ENCODE measurements around the gene ETS2. TPM values are rescaled to one million over a fixed set of nuclear protein-coding genes. Genes with fewer than 3 reads are reported as not detected.

Gene ETS2
- total and polyA plus RNA-seq, 2 of the 8 experiments (the other 6 are each of a cell fraction or from before 2014, with no cell fraction given), result 11.0 to 45.1 TPM

DNA sequence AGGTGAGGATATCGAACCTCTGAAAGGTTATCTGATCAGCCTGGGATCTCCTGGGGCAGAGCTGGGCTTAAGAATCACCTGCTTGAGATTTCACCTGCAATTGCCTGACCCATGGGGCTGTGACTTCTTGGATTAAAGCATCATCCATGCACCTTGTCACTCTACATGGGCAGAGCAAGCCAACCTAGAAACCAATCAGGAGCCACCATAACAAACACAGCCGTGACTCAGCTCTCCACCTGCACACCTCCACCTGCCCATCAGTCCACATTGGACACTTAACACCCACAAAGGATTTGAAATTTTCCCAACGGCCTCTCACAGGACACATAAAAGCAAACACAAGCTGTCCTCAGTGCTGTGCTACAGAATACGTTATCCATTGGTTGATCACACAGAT is 35.1 kb upstream of the ETS2 start:
- H3K23me2 ChIP-seq (ENCODE audit: low read depth, low read length), result no peaks in the 10 kb centered on the region; the same call in 1 of the 2 replicates
- H3K79me1 ChIP-seq (ENCODE audit: low read depth, low read length), result no peaks in the 10 kb centered on the region
- ChIA-PET CTCF (ENCODE audit: partially characterized antibody) (interaction anchor here (1.6 to 2.0 kb wide), 3 partner anchors 9 to 37 kb away, joined by 5 to 8 read pairs (median 7); no protein-coding TSS in a partner anchor), POLR2A (ENCODE audit: partially characterized antibody) (interaction anchor here (1.6 kb wide), 1 partner anchor 11 kb away, joined by 4 read pairs; no protein-coding TSS in a partner anchor)
- FAIRE-seq (no peak), DNase-seq (ENCODE audit: low read depth in 1 of 2, low spot score in 2 of 2) (no peak)
- H3K23ac ChIP-seq (ENCODE audit: insufficient read length), result no peak overlapping the region
- no peaks in the 10 kb centered on the region; a peak in 2 of 7 replicates for H3K4me1 ChIP-seq (replicated peaks in 1 of 4; ENCODE audit: control insufficient read depth in 3 of 4, insufficient read depth in 4 of 4, low read length in 3 of 4)
- H3K4me2 ChIP-seq (ENCODE audit: insufficient read depth in 1 of 2, low read depth in 2 of 2, low read length in 2 of 2), result no peak overlapping the region
- H3K9me3 ChIP-seq (ENCODE audit: insufficient read depth in 2 of 2, low read depth in 1 of 2, low read length in 1 of 2), result peaks cover 0 to 4% of the 10 kb centered on the region in 2 experiments; a peak in 1 of 4 replicates
- H3K14ac ChIP-seq (ENCODE audit: insufficient read length), result no peak overlapping the region
- no peak overlapping the region for H2BK20ac ChIP-seq (ENCODE audit: low read length)
- no peak overlapping the region for H3K9ac ChIP-seq (replicated peaks in 1 of 4; ENCODE audit: extremely low read depth in 1 of 4, low read depth in 3 of 4, low read length in 3 of 4)
- H4K20me1 ChIP-seq (replicated peaks in 1 of 2; ENCODE audit: control insufficient read depth in 1 of 2, insufficient read depth in 2 of 2, low read length in 2 of 2), result no peaks in the 10 kb centered on the region
- H2BK15ac ChIP-seq (ENCODE audit: low read length), result no peak overlapping the region
- H2BK120ac ChIP-seq (replicated peaks; ENCODE audit: low read depth, low read length), result no peak overlapping the region
- H4K5ac ChIP-seq (ENCODE audit: insufficient read length, low read depth, low read length), result no peak overlapping the region
- no peak overlapping the region for H4K91ac ChIP-seq (replicated peaks; ENCODE audit: insufficient read length, low read length)
- H3K27me3 ChIP-seq (replicated peaks in 1 of 4; ENCODE audit: control insufficient read depth in 3 of 4, extremely low read depth in 1 of 4, insufficient read depth in 3 of 4, low read length in 3 of 4), result no peaks in the 10 kb centered on the region; a peak in 1 of 7 replicates
- H3K4ac ChIP-seq (replicated peaks; ENCODE audit: insufficient read length, low read depth, low read length), result no peak overlapping the region
- no peak overlapping the region for H3K27ac ChIP-seq (ENCODE audit: low read depth, low read length)
- no peaks in the 10 kb centered on the region for H3K79me2 ChIP-seq (ENCODE audit: control insufficient read depth in 1 of 2, insufficient read depth in 2 of 2, low read length in 2 of 2)
- no peak overlapping the region for H3K56ac ChIP-seq (replicated peaks; ENCODE audit: insufficient read length, low read depth, low read length)
- no peak overlapping the region for H3K4me3 ChIP-seq (ENCODE audit: extremely low read depth in 1 of 4, insufficient read depth in 2 of 4, low read depth in 3 of 4, low read length in 4 of 4)
- no peak overlapping the region for H2BK5ac ChIP-seq (ENCODE audit: low read depth, low read length)
- H2AFZ ChIP-seq (ENCODE audit: low read length), result no peak overlapping the region
- H4K8ac ChIP-seq (ENCODE audit: extremely low read depth, insufficient read depth, low read length), result no peak overlapping the region
- H3K36me3 ChIP-seq (ENCODE audit: control insufficient read depth in 2 of 4, insufficient read depth in 4 of 4, low read length in 3 of 4), result no peaks in the 10 kb centered on the region
- no peak overlapping the region for H2AK5ac ChIP-seq (ENCODE audit: low read depth, low read length)
- no peak overlapping the region for H2BK12ac ChIP-seq (ENCODE audit: low read depth, low read length)
- 78% methylated on average over 4 of the region's 4 CpGs; no CpG with 5 or more reads in 1 of the 2 experiments for WGBS, 2 experiments (ENCODE audit: extremely low coverage in 1 of 2, insufficient coverage in 1 of 2, insufficient read length in 1 of 2, insufficient replicate concordance in 2 of 2, low coverage in 1 of 2, low lambda C conversion rate in 2 of 2, missing lambda C conversion rate in 1 of 2)
- no peak overlapping the region for H3K18ac ChIP-seq (ENCODE audit: extremely low read depth, low read length)
- TF ChIP-seq CBX8 (IDR thresholded peaks at IDR 0.05; ENCODE audit: borderline replicate concordance, low read depth, low read length), result no peak
- no peak for TF ChIP-seq POLR2AphosphoS5 (IDR thresholded peaks at IDR 0.05; ENCODE audit: low read depth, low read length)
- no peak for TF ChIP-seq HDAC6 (IDR thresholded peaks at IDR 0.05; ENCODE audit: low read depth, low read length)
- TF ChIP-seq PHF8 (conservative IDR thresholded peaks at IDR 0.05; ENCODE audit: low read depth, low read length), result no peak
- TF ChIP-seq JUN (IDR thresholded peaks at IDR 0.05; ENCODE audit: low read depth, low read length), result no peak
- TF ChIP-seq TEAD4 (IDR thresholded peaks at IDR 0.05; ENCODE audit: low read depth, low read length), result no peak
- TF ChIP-seq TCF12 (IDR thresholded peaks at IDR 0.05; ENCODE audit: low read depth, low read length), result no peak
- TF ChIP-seq USF2 (IDR thresholded peaks at IDR 0.05; ENCODE audit: low read length), result no peak
- no peak for TF ChIP-seq CHD1 (IDR thresholded peaks at IDR 0.05; ENCODE audit: low read depth, low read length)
- TF ChIP-seq EZH2 (IDR thresholded peaks at IDR 0.05; ENCODE audit: low read depth, low read length, severe bottlenecking), result no peak
- TF ChIP-seq POU5F1 (IDR thresholded peaks at IDR 0.05; ENCODE audit: low read depth, low read length), result no peak
- no peak for TF ChIP-seq TAF1 (IDR thresholded peaks at IDR 0.05; ENCODE audit: low read depth, low read length)
- TF ChIP-seq RAD21 (IDR thresholded peaks at IDR 0.05 in 1 of 2, conservative IDR thresholded peaks at IDR 0.05 in 1 of 2; ENCODE audit: low read depth in 2 of 2, low read length in 2 of 2), result no peak
- TF ChIP-seq SP2 (IDR thresholded peaks at IDR 0.05; ENCODE audit: low read length), result no peak
